B cell (primary cell): ENCODE measurements around the gene PPP1R13B. TPM values are rescaled to one million over a fixed set of nuclear protein-coding genes. Genes with fewer than 3 reads are reported as not detected.

ENCODE experiments used
- ATAC-seq: fragments of 200-7000 bp; cut with Tn5 transposase; one replicate; pipeline ENCODE4 v1.10.0; 2021; ENCODE audit warnings: low read depth, mild to moderate bottlenecking, moderate number of reproducible peaks, moderate library complexity
- CTCF ChIA-PET: fragments of 350-600 bp; sonication (Branson Sonifier 250); formaldehyde crosslinking; loops from one replicate; lab custom pipeline; 2021; ENCODE audit warnings: antibody characterized with exemption, inconsistent platforms; lab: Charles Lee
- POLR2A ChIA-PET: fragments of 350-600 bp; sonication (Branson Sonifier 250); formaldehyde crosslinking; loops from one replicate; lab custom pipeline; 2021; ENCODE audit warnings: antibody characterized with exemption; lab: Charles Lee
- DNase-seq: peaks from one replicate; pipeline ENCODE4 v3.0.0; 2013
- H2AFZ ChIP-seq: 2 replicates; pipeline ENCODE4 v1.6.1; 2012; ENCODE audit warnings: mild to moderate bottlenecking, low read depth, low read length; ENCODE audit not compliant: insufficient read depth, poor library complexity, severe bottlenecking
- H3K27ac ChIP-seq, 2 donors: 1 replicate in 1 of 2; 2 replicates in 1 of 2; pipeline ENCODE4 v1.5.1; 2012 to 2013; ENCODE audit warnings: low read length in 2 of 2, mild to moderate bottlenecking in 2 of 2, moderate library complexity in 1 of 2
- H3K27me3 ChIP-seq, 4 experiments: fragments of 200-600 bp in 1 of 4; sonication (generic) in 1 of 4; replicated peaks in 1 of 4; 1 replicate in 2 of 4; 2 replicates in 2 of 4; pipeline versions ENCODE4 v1.6.1 to v1.7.0; 2013 to 2016; ENCODE audit warnings: low read length in 3 of 4, mild to moderate bottlenecking in 2 of 4, mixed read lengths in 1 of 4, moderate library complexity in 1 of 4; ENCODE audit not compliant: insufficient read depth in 4 of 4, control insufficient read depth in 3 of 4; ENCODE audit errors: control extremely low read depth in 1 of 4
- H3K36me3 ChIP-seq, 2 experiments: replicated peaks in 1 of 2; 1 replicate in 1 of 2; 2 replicates in 1 of 2; pipeline versions ENCODE4 v1.6.1 to v1.7.1; 2013; ENCODE audit warnings: low read length in 1 of 2; ENCODE audit not compliant: insufficient read depth in 2 of 2, control insufficient read depth in 1 of 2; ENCODE audit errors: control extremely low read depth in 1 of 2, extremely low read depth in 1 of 2
- H3K4me1 ChIP-seq, 2 donors: fragments of 200-600 bp in 1 of 2; sonication (generic) in 1 of 2; 1 replicate in 1 of 2; 2 replicates in 1 of 2; pipeline versions ENCODE4 v1.5.1 to v1.6.1; 2013 to 2017; ENCODE audit warnings: low read length in 2 of 2; ENCODE audit not compliant: control insufficient read depth in 2 of 2, insufficient read depth in 2 of 2
- H3K4me2 ChIP-seq: replicated peaks from 2 replicates; pipeline ENCODE3; 2012; ENCODE audit warnings: mild to moderate bottlenecking, low read depth, low read length; ENCODE audit not compliant: poor library complexity, severe bottlenecking
- H3K4me3 ChIP-seq, 5 experiments: fragments of 200-600 bp in 1 of 5; sonication (generic) in 1 of 5; 1 replicate in 3 of 5; 2 replicates in 2 of 5; pipeline versions ENCODE4 v1.5.1 to v1.7.0; 2011 to 2016; ENCODE audit warnings: low read length in 4 of 5, mild to moderate bottlenecking in 4 of 5, low read depth in 2 of 5, control low read depth in 1 of 5, moderate library complexity in 1 of 5; ENCODE audit not compliant: insufficient read depth in 1 of 5; ENCODE audit errors: control extremely low read depth in 1 of 5, extremely low read depth in 1 of 5
- H3K79me2 ChIP-seq: fragments of 200-600 bp; sonication (generic); one replicate; pipeline ENCODE4 v1.6.0; 2016; ENCODE audit warnings: low read length; ENCODE audit not compliant: control insufficient read depth, insufficient read depth
- H3K9ac ChIP-seq: fragments of 200-600 bp; sonication (generic); 2 replicates; pipeline ENCODE4 v1.6.1; 2017; ENCODE audit warnings: mild to moderate bottlenecking, low read length, moderate library complexity
- H3K9me3 ChIP-seq, 3 donors: one replicate each; pipeline versions ENCODE4 v1.6.1 to v1.7.1; 2013; ENCODE audit warnings: low read length in 2 of 3; ENCODE audit not compliant: control insufficient read depth in 2 of 3, insufficient read depth in 1 of 3; ENCODE audit errors: control extremely low read depth in 1 of 3
- H4K20me1 ChIP-seq: 2 replicates; pipeline ENCODE4 v1.6.0; 2012; ENCODE audit warnings: mild to moderate bottlenecking, low read length; ENCODE audit not compliant: insufficient read depth, control insufficient read depth, poor library complexity, severe bottlenecking
- H3K27ac Mint-ChIP-seq: one replicate; pipeline ENCODE4 v1.8.0; 2021; ENCODE audit warnings: mixed read lengths
- H3K27me3 Mint-ChIP-seq: one replicate; pipeline ENCODE4 v1.8.0; 2021; ENCODE audit warnings: mixed read lengths
- H3K4me1 Mint-ChIP-seq: one replicate; pipeline ENCODE4 v1.8.0; 2021; ENCODE audit warnings: mixed read lengths
- H3K4me3 Mint-ChIP-seq: one replicate; pipeline ENCODE4 v1.8.0; 2021; ENCODE audit warnings: mixed read lengths
- H3K9me3 Mint-ChIP-seq: one replicate; pipeline ENCODE4 v1.8.0; 2022; ENCODE audit warnings: mixed read lengths; ENCODE audit not compliant: insufficient read depth
- EZH2 ChIP-seq: IDR thresholded peaks from 2 replicates; pipeline ENCODE4 v1.6.1; 2012; ENCODE audit warnings: borderline replicate concordance, low read depth, mild to moderate bottlenecking, moderate library complexity, low read length; ENCODE audit not compliant: insufficient read depth, poor library complexity, severe bottlenecking
- WGBS: methylation state at CpG from one replicate; pipeline ENCODE4 v1.1.5; 2013; ENCODE audit warnings: missing lambda C conversion rate; ENCODE audit not compliant: insufficient coverage; 5-methylcytosine and 5-hydroxymethylcytosine counted together
- intact Hi-C: fragments of 100-400 bp; cut with micrococcal nuclease; formaldehyde crosslinking; loops from one replicate; pipeline ENCODE4 v1.10.0; 2022
- polyA plus RNA-seq: library from polyadenylated mRNA; depleted of rRNA; stranded (reverse); fragments of >200 nt; gene quantifications from 2 replicates; pipeline ENCODE4 v1.2.3, GENCODE V29; 2012
- total RNA-seq, 2 donors: library from RNA; stranded (reverse); fragments of 120-200 nt in 1 of 2; gene quantifications; 1 replicate in 1 of 2; 2 replicates in 1 of 2; pipeline versions ENCODE4 v1.2.3 to v1.2.4, GENCODE V29; 2013 to 2022
- TF ChIP-seq, protein P1 (sequence below): fragments of 200-600 bp; IDR thresholded peaks from one replicate; pipeline ENCODE4 v1.8.0; 2022; ENCODE audit warnings: antibody characterized with exemption, mild to moderate bottlenecking

PPP1R13B gene
- total and polyA plus RNA-seq, 2 donors (not counting 1 experiment from before 2014, with no cell fraction given): 10.1 to 27.7 TPM

DNA sequence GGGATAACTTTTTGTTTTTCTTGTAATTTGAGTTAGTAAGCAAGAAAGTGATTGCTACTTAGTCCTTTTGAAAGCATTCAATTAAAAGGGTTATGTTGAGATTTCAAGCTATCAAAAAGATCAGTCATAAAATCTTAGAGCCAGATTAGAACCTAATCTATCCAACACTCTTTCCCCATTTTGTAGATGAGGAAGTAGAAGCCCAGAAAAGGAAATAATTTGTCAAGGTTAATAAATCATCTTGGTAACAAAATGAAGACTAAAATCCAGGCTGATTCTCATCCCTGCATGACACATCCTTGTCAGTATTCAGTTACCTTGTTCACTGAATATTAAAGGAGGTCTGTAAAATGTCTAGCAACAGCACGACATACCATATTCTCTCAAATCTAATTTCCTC lies 26.5 kb downstream of the PPP1R13B start:
- WGBS: no CpG with 5 or more reads among the region's 1 CpG
- DNase-seq (peak; percentile 16), ATAC-seq (no peak)
- H2AFZ ChIP-seq: no peak overlapping the region
- H3K4me2 ChIP-seq: peak overlapping the region; percentile 9
- no peaks in the 10 kb centered on the region for H3K36me3 ChIP-seq
- H3K9me3 Mint-ChIP-seq: no peaks in the 10 kb centered on the region
- POLR2A ChIA-PET: interaction anchor here (0.6 to 0.7 kb wide), 2 partner anchors 13 to 23 kb away, joined by 3 to 10 read pairs; no protein-coding TSS in a partner anchor
- no peak for TF ChIP-seq EZH2
- TF ChIP-seq, protein P1, sequence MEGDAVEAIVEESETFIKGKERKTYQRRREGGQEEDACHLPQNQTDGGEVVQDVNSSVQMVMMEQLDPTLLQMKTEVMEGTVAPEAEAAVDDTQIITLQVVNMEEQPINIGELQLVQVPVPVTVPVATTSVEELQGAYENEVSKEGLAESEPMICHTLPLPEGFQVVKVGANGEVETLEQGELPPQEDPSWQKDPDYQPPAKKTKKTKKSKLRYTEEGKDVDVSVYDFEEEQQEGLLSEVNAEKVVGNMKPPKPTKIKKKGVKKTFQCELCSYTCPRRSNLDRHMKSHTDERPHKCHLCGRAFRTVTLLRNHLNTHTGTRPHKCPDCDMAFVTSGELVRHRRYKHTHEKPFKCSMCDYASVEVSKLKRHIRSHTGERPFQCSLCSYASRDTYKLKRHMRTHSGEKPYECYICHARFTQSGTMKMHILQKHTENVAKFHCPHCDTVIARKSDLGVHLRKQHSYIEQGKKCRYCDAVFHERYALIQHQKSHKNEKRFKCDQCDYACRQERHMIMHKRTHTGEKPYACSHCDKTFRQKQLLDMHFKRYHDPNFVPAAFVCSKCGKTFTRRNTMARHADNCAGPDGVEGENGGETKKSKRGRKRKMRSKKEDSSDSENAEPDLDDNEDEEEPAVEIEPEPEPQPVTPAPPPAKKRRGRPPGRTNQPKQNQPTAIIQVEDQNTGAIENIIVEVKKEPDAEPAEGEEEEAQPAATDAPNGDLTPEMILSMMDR: no peak
- no peaks in the 10 kb centered on the region for H3K27me3 ChIP-seq
- H3K27ac ChIP-seq: no peak overlapping the region
- H3K4me3 ChIP-seq: no peak overlapping the region
- intact Hi-C loops: no loop called here
- peaks cover 5% of the 10 kb centered on the region for H4K20me1 ChIP-seq
- H3K79me2 ChIP-seq: peaks cover 13% of the 10 kb centered on the region
- H3K4me1 ChIP-seq: peaks cover 16 to 18% of the 10 kb centered on the region in 2 donors
- CTCF ChIA-PET: interaction anchor here (2.5 kb wide), 1 partner anchor 12 kb away, joined by 13 read pairs; no protein-coding TSS in a partner anchor
- H3K4me3 Mint-ChIP-seq: no peak overlapping the region
- H3K9ac ChIP-seq: peak overlapping the region; percentile 14
- H3K27ac Mint-ChIP-seq: no peak overlapping the region
- no peaks in the 10 kb centered on the region for H3K27me3 Mint-ChIP-seq
- H3K9me3 ChIP-seq: no peaks in the 10 kb centered on the region
- peaks cover 39% of the 10 kb centered on the region for H3K4me1 Mint-ChIP-seq

DNA sequence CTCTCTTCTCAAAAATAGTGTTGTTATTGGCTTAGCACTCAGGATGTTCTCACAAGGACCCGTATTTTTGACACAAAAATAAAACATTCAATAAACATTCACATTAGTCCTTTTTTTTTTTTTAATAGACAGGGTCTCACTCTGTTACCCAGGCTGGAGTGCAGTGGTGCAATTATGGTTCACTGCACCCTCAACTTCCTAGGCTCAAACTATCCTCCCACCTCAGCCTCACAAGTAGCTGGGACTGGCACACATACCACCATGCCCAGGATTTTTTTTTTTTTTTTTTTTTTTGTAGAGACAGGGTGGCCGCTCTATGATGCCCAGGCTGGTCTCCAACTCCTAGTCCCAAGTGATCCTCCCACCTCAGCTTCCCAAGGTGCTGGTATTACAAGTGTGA lies 27.0 kb downstream of the PPP1R13B start:
- no peak for DNase-seq
- no peak overlapping the region for H3K27ac ChIP-seq
- ATAC-seq: no peak
- no peak for TF ChIP-seq EZH2
- TF ChIP-seq, protein P1: no peak
- no peak overlapping the region for H3K9ac ChIP-seq
- Mint-ChIP-seq H3K4me3 (no peak overlapping the region), H3K4me1 (peaks cover 39% of the 10 kb centered on the region), H3K27me3 (no peaks in the 10 kb centered on the region), H3K9me3 (no peaks in the 10 kb centered on the region), H3K27ac (no peak overlapping the region)
- WGBS: no CpG with 5 or more reads among the region's 2 CpGs
- H4K20me1 ChIP-seq: peaks cover 5% of the 10 kb centered on the region
- intact Hi-C loops: no loop called here
- H2AFZ ChIP-seq: no peak overlapping the region
- POLR2A ChIA-PET: interaction anchor here (0.6 to 0.7 kb wide), 2 partner anchors 14 to 23 kb away, joined by 3 to 10 read pairs; no protein-coding TSS in a partner anchor
- H3K36me3 ChIP-seq: no peaks in the 10 kb centered on the region
- H3K4me3 ChIP-seq: no peak overlapping the region
- H3K27me3 ChIP-seq: no peaks in the 10 kb centered on the region
- no peaks in the 10 kb centered on the region for H3K9me3 ChIP-seq
- H3K79me2 ChIP-seq: peaks cover 13% of the 10 kb centered on the region
- CTCF ChIA-PET: interaction anchor here (2.5 kb wide), 1 partner anchor 12 kb away, joined by 13 read pairs; no protein-coding TSS in a partner anchor
- H3K4me1 ChIP-seq: peaks cover 16 to 18% of the 10 kb centered on the region in 2 donors
- peak overlapping the region; percentile 9 for H3K4me2 ChIP-seq
